Measurements from ENCODE around the gene RPL22. TPM values are rescaled to one million over a fixed set of nuclear protein-coding genes. Genes with fewer than 3 reads are reported as not detected.

RPL22 gene
- total and polyA plus RNA-seq, 8 donors, result 265 to 719 (median 628) TPM

DNA sequence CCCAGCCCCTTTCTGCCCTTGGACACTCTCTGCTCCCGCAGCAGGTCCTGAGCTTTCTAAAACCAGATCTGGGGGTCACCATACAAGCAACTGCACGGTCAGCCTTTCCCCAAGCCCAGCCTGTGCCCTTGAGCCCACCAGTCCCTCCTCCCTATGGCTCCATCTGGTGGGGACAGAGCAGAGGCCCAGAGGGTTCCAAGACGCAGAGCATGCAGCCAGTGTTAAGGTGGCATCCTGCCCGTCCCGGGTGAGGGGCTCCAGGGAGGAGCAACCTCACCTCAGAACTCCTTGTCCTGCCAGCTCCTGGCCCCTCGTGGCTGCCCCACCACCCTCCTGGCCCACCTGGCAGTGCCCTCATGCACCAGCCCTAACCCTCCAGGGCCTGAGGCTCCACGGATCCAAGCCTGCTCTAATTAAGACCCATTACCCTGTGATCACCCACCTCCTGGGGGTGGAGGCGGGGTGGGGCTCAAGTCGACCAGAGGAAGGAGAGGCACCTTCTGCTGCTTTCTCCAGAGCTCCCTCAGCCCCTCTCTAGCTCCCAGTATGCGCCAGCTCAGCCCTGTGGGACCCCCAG lies 27.8 kb downstream of the RPL22 start:
- TF ChIP-seq, protein P1, sequence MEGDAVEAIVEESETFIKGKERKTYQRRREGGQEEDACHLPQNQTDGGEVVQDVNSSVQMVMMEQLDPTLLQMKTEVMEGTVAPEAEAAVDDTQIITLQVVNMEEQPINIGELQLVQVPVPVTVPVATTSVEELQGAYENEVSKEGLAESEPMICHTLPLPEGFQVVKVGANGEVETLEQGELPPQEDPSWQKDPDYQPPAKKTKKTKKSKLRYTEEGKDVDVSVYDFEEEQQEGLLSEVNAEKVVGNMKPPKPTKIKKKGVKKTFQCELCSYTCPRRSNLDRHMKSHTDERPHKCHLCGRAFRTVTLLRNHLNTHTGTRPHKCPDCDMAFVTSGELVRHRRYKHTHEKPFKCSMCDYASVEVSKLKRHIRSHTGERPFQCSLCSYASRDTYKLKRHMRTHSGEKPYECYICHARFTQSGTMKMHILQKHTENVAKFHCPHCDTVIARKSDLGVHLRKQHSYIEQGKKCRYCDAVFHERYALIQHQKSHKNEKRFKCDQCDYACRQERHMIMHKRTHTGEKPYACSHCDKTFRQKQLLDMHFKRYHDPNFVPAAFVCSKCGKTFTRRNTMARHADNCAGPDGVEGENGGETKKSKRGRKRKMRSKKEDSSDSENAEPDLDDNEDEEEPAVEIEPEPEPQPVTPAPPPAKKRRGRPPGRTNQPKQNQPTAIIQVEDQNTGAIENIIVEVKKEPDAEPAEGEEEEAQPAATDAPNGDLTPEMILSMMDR (IDR thresholded peaks at IDR 0.05), result no peak
- ATAC-seq (peak; percentile 32), DNase-seq (no peak)
- Histone ChIP-seq H3K36me3 (no peaks in the 10 kb centered on the region), H3K4me3 (no peak overlapping the region), H3K4me1 (peaks cover 0 to 10% of the 10 kb centered on the region in 2 donors), H3K27ac (no peak overlapping the region), H3K9me3 (no peaks in the 10 kb centered on the region), H3K27me3 (peaks cover 0 to 63% of the 10 kb centered on the region in 2 donors)
- intact Hi-C loops (cut with DNase I), result no loop called here

DNA sequence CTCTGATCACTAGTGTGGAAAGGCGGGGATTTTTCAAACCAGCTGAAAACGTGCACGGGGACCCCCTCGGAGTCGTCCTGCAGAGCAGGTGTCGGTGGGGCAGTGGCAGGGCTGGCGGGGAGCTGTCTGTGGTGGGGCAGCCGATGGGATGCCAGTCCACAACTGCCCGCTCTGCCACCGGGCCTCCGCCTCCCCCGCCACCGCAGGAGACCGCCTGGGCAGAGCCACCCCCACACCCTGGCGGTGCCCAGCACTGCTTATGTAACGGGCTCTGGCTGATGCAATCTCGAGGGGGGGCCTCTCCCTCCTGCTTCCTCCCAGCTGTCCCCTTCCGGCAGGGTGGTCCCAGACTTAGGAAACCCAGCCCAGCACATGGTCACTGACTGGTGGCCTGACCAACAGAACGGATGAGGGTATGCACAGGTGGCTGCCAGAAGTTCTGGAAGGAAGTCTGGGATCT lies 28.6 kb downstream of the RPL22 start:
- no peak for ATAC-seq
- intact Hi-C loops (cut with DNase I), result no loop called here
- no peaks in the 10 kb centered on the region for H3K9me3 ChIP-seq
- H3K36me3 ChIP-seq, result no peaks in the 10 kb centered on the region
- H3K27me3 ChIP-seq, result peaks cover 0 to 63% of the 10 kb centered on the region in 2 donors
- no peak for DNase-seq
- H3K4me1 ChIP-seq, result peaks cover 0 to 10% of the 10 kb centered on the region in 2 donors
- H3K4me3 ChIP-seq, result no peak overlapping the region
- H3K27ac ChIP-seq, result no peak overlapping the region
- TF ChIP-seq, protein P1 (IDR thresholded peaks at IDR 0.05), result no peak

DNA sequence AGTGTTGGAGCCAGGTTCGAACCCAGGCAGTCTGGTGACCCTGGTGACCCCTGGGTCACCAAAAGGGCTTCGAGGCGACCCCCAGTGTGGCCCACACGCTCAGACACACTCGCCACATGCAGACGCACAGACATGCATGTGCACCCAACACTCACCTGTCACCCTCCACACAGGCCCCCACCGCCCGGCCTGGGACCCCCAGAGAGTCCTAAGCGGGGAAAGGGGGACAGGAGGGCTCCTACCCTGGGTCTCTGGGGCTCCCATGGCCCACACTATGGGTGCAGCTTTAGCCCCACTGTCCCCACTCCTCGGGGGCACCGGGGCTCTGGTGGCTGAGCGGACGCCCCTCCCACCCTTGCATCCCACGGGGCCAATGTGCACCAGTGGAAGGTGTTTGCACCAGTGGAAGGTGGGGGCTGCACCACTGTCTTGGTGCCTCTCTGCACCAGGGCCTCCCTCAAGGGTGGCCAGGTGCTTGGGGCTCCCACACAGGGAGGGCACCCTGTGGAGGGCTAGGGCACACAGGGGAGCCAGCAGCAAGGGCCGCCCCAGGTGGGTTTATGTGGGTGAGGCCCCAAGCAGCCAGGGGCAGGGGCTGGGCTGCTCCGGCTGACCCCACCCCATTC lies 29.2 kb downstream of the RPL22 start:
- DNase-seq, result no peak
- H3K27me3 ChIP-seq, result peaks cover 0 to 66% of the 10 kb centered on the region in 2 donors
- ATAC-seq, result no peak
- TF ChIP-seq, protein P1 (IDR thresholded peaks at IDR 0.05), result no peak
- H3K4me3 ChIP-seq, result no peak overlapping the region
- intact Hi-C loops (cut with DNase I), result no loop called here
- peaks cover 0 to 10% of the 10 kb centered on the region in 2 donors for H3K4me1 ChIP-seq
- no peak overlapping the region for H3K27ac ChIP-seq
- H3K9me3 ChIP-seq, result no peaks in the 10 kb centered on the region
- H3K36me3 ChIP-seq, result no peaks in the 10 kb centered on the region

GRCh38 chr1:6168947-6169586 lies 30.3 kb downstream of the RPL22 start:
- DNase-seq (no peak), ATAC-seq (no peak)
- Histone ChIP-seq H3K9me3 (no peaks in the 10 kb centered on the region), H3K4me3 (no peak overlapping the region), H3K27ac (no peak overlapping the region), H3K27me3 (peaks cover 0 to 74% of the 10 kb centered on the region in 2 donors), H3K4me1 (peaks cover 0 to 10% of the 10 kb centered on the region in 2 donors), H3K36me3 (no peaks in the 10 kb centered on the region)
- intact Hi-C loops (cut with DNase I), result no loop called here
- TF ChIP-seq, protein P1 (IDR thresholded peaks at IDR 0.05), result no peak

Measured in left lung (tissue), 10 donors.